K562 (cell line): ENCODE data around the gene EZH1. TPM values are rescaled to one million over a fixed set of nuclear protein-coding genes. Genes with fewer than 3 reads are reported as not detected.

Experiments used
- ARHGAP35 ChIP-seq: fragments of 450-650 bp; IDR thresholded peaks from 2 replicates; pipeline ENCODE4 v1.6.1; 2018; ENCODE audit not compliant: partially characterized antibody
- BCOR ChIP-seq: fragments of 450-650 bp; IDR thresholded peaks from 2 replicates; pipeline ENCODE4 v1.6.1; 2016
- C11orf30 ChIP-seq: fragments of 450-650 bp; IDR thresholded peaks from 2 replicates; pipeline ENCODE4 v1.6.1; 2016; ENCODE audit warnings: low read depth, mild to moderate bottlenecking
- DPF2 ChIP-seq: fragments of 450-650 bp; IDR thresholded peaks from 2 replicates; pipeline ENCODE4 v1.6.1; 2016
- E2F6 ChIP-seq, 2 experiments: IDR thresholded peaks; 2 replicates each; pipeline ENCODE4 v1.6.1; 2011; ENCODE audit warnings: borderline replicate concordance in 1 of 2, control low read depth in 1 of 2, low read depth in 1 of 2, low read length in 1 of 2, mild to moderate bottlenecking in 1 of 2, mixed read lengths in 1 of 2, moderate library complexity in 1 of 2; ENCODE audit not compliant: insufficient read depth in 1 of 2, insufficient read length in 1 of 2, poor library complexity in 1 of 2, severe bottlenecking in 1 of 2; ENCODE audit errors: extremely low read depth in 1 of 2
- GATA2 ChIP-seq: sonication (generic); formaldehyde crosslinking; IDR thresholded peaks from 2 replicates; pipeline ENCODE4 v1.4.0; 2020; ENCODE audit warnings: mild to moderate bottlenecking, missing genetic modification reagents
- KAT7 ChIP-seq: sonication (generic); formaldehyde crosslinking; IDR thresholded peaks from 2 replicates; pipeline ENCODE4 v1.8.0; 2022; ENCODE audit warnings: missing genetic modification reagents, mild to moderate bottlenecking, borderline replicate concordance
- KDM1A ChIP-seq, 2 experiments: fragments of 450-650 bp; IDR thresholded peaks; 2 replicates each; pipeline ENCODE4 v1.6.1; 2016; ENCODE audit warnings: mild to moderate bottlenecking in 2 of 2
- NR3C1 ChIP-seq: sonication (generic); formaldehyde crosslinking; IDR thresholded peaks from 2 replicates; pipeline ENCODE4 v1.8.1; 2022; ENCODE audit warnings: missing genetic modification reagents
- PRMT5 ChIP-seq: sonication (generic); formaldehyde crosslinking; IDR thresholded peaks from 2 replicates; pipeline ENCODE4 v1.5.0; 2020; ENCODE audit warnings: missing genetic modification reagents
- RBM34 ChIP-seq: fragments of 200-400 bp; formaldehyde crosslinking; IDR thresholded peaks from 2 replicates; pipeline ENCODE4 v1.6.1; 2018; ENCODE audit warnings: low read length, borderline replicate concordance; ENCODE audit not compliant: insufficient read depth
- SIN3A ChIP-seq, 2 experiments: fragments of 150-350 bp in 1 of 2; IDR thresholded peaks; 2 replicates each; pipeline ENCODE4 v1.6.1; 2011 to 2016; ENCODE audit warnings: borderline replicate concordance in 2 of 2, low read depth in 2 of 2, low read length in 2 of 2, mild to moderate bottlenecking in 2 of 2, moderate library complexity in 2 of 2; ENCODE audit not compliant: control insufficient read depth in 1 of 2
- SOX6 ChIP-seq: fragments of 450-650 bp; IDR thresholded peaks from 2 replicates; pipeline ENCODE4 v1.6.1; 2014; ENCODE audit warnings: mild to moderate bottlenecking
- SPI1 ChIP-seq: IDR thresholded peaks from 2 replicates; pipeline ENCODE4 v1.6.1; 2011; ENCODE audit warnings: low read depth, low read length, control low read depth, borderline replicate concordance
- SRF ChIP-seq, 2 experiments: fragments of 250-450, 450-650 bp in 1 of 2; sonication (Bioruptor Pico) in 1 of 2; sonication (generic) in 1 of 2; formaldehyde crosslinking; IDR thresholded peaks; 2 replicates each; pipeline versions ENCODE4 v1.5.0 to v1.5.1; 2020 to 2022; ENCODE audit warnings: mild to moderate bottlenecking in 1 of 2, missing genetic modification reagents in 1 of 2
- TBP ChIP-seq: optimal IDR thresholded peaks from 2 replicates; pipeline ENCODE3; 2011; ENCODE audit warnings: low read depth, low read length, improper control_type of control experiment
- TEAD4 ChIP-seq, 2 experiments: sonication (generic) in 1 of 2; formaldehyde crosslinking in 1 of 2; IDR thresholded peaks; 2 replicates each; pipeline versions ENCODE4 v1.6.1 to v1.8.0; 2012 to 2022; ENCODE audit warnings: borderline replicate concordance in 1 of 2, inconsistent platforms in 1 of 2, low read length in 1 of 2, mild to moderate bottlenecking in 1 of 2, missing genetic modification reagents in 1 of 2
- TFE3 ChIP-seq: fragments of 450-650 bp; formaldehyde crosslinking; IDR thresholded peaks from 2 replicates; pipeline ENCODE4 v1.4.0; 2020; ENCODE audit warnings: mild to moderate bottlenecking, mixed read lengths
- THAP7 ChIP-seq: fragments of 250-450 bp; sonication (Bioruptor Pico); IDR thresholded peaks from 2 replicates; pipeline ENCODE4 v1.5.0; 2021
- WHSC1 ChIP-seq: IDR thresholded peaks from one replicate; pipeline ENCODE4 v1.6.1; 2012; ENCODE audit warnings: low read length, control low read depth, inconsistent platforms
- XRCC4 ChIP-seq: IDR thresholded peaks from one replicate; pipeline ENCODE4 v1.6.1; 2011; ENCODE audit not compliant: insufficient read depth, insufficient read length; ENCODE audit errors: extremely low read depth
- ZNF586 ChIP-seq: fragments of 450-650 bp; formaldehyde crosslinking; conservative IDR thresholded peaks from 2 replicates; pipeline ENCODE4 v1.4.0; 2020; ENCODE audit warnings: mild to moderate bottlenecking, moderate library complexity
- ZNF655 ChIP-seq: fragments of 250-450 bp; sonication (Bioruptor Pico); IDR thresholded peaks from 2 replicates; pipeline ENCODE4 v1.5.0; 2021
- polyA plus RNA-seq, 8 experiments: library from polyadenylated mRNA; depleted of rRNA in 4 of 8; stranded (reverse) in 5 of 8; unstranded in 3 of 8; fragments of >200 nt; fragmentation: Nextera tagmentation in 2 of 8; fragmentation: Illumina TruSeq in 1 of 8; extraction: Ambion mirVana in 2 of 8; extraction: Trizol in 1 of 8; gene quantifications; 2 replicates each; pipeline versions ENCODE4 v1.2.1 to v1.2.3, GENCODE V29; 2011 to 2014; ENCODE audit warnings: inconsistent platforms in 1 of 8, missing spikeins in 1 of 8
- total RNA-seq, 7 experiments: library from RNA; depleted of rRNA in 6 of 7; stranded (reverse); fragments of >200 nt in 6 of 7; fragmentation: Illumina TruSeq in 2 of 7; extraction: Trizol in 2 of 7; gene quantifications; 2 replicates each; pipeline versions ENCODE4 v1.2.1 to v1.2.3, GENCODE V29; 2011 to 2021; ENCODE audit warnings: low replicate concordance in 1 of 7

EZH1 gene
- total and polyA plus RNA-seq, 9 of the 15 experiments (the other 6 are each of a cell fraction or from before 2014, with no cell fraction given) = 8.6 to 40.8 (median 22.9) TPM

GRCh38 chr17:42775534-42776098 lies 30.8 kb upstream of the EZH1 start (continued):
- TF ChIP-seq THAP7 = no peak
- TF ChIP-seq C11orf30 = no peak
- TF ChIP-seq KDM1A (IDR thresholded peaks at IDR 0.05) = peak; percentile 74 to 75; a peak in 3 of 4 replicates
- TF ChIP-seq E2F6 (IDR thresholded peaks at IDR 0.05; ENCODE audit: borderline replicate concordance in 1 of 2, extremely low read depth in 1 of 2, insufficient read depth in 1 of 2, insufficient read length in 1 of 2, low read depth in 1 of 2, low read length in 1 of 2, poor library complexity in 1 of 2, severe bottlenecking in 1 of 2) = peak in 1 of 2 experiments; percentile 17
- peak; percentile 62 for TF ChIP-seq DPF2
- no peak for TF ChIP-seq RBM34
- no peak for TF ChIP-seq PRMT5 (CRISPR knock-in tag)
- TF ChIP-seq SRF (CRISPR knock-in tag; IDR thresholded peaks at IDR 0.05) = peak; percentile 27 to 97; a peak in 3 of 4 replicates
- TF ChIP-seq ARHGAP35 = no peak
- TF ChIP-seq GATA2 (CRISPR knock-in tag) = no peak
- no peak for TF ChIP-seq BCOR
- TF ChIP-seq XRCC4 = no peak
- TF ChIP-seq SPI1 = peak; percentile 100
- TF ChIP-seq TBP = peak; percentile 23
- peak; percentile 75 for TF ChIP-seq TEAD4 (IDR thresholded peaks at IDR 0.05; ENCODE audit: low read length)
- TF ChIP-seq TEAD4 (CRISPR knock-in tag; IDR thresholded peaks at IDR 0.05; ENCODE audit: borderline replicate concordance) = no peak
- TF ChIP-seq TFE3 (CRISPR knock-in tag) = no peak
- no peak for TF ChIP-seq KAT7 (CRISPR knock-in tag)
- TF ChIP-seq SOX6 = peak; percentile 91
- TF ChIP-seq WHSC1 = no peak
- TF ChIP-seq SIN3A (IDR thresholded peaks at IDR 0.05; ENCODE audit: borderline replicate concordance in 2 of 2, control insufficient read depth in 1 of 2, low read depth in 2 of 2, low read length in 2 of 2) = no peak
- no peak for TF ChIP-seq ZNF586 (CRISPR knock-in tag)
- TF ChIP-seq ZNF655 (CRISPR knock-in tag) = no peak
- no peak for TF ChIP-seq NR3C1 (CRISPR knock-in tag)
